ENCODE results near the gene SEC22A. TPM values are rescaled to one million over a fixed set of nuclear protein-coding genes. Genes with fewer than 3 reads are reported as not detected.

SEC22A gene
- total and polyA plus RNA-seq, 2 of the 8 experiments (the other 6 are each of a cell fraction or from before 2014, with no cell fraction given), result 10.6 to 17.1 TPM

DNA sequence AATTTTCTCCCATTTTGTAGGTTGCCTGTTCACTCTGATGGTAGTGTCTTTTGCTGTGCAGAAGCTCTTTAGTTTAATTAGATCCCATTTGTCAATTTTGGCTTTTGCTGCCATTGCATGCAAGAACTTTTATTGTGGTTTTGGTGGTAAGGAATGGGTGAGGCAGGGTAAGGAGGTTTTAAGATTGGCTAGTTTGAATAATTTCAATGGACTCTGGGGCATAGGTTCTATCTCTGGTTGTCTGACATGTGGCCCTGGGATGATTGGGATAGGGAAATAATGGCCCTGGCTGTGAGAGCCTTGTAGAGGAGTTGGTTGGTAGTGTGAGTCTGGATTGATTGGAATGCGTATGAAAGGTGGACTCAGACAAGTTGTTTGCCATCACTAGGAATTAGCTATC lies 38.0 kb downstream of the SEC22A start:
- ChIA-PET CTCF (ENCODE audit: partially characterized antibody) (interaction anchor here (0.5 kb wide), 1 partner anchor 305 kb away, joined by 4 read pairs; no protein-coding TSS in a partner anchor), POLR2A (ENCODE audit: partially characterized antibody) (interaction anchor here (1.0 kb wide), 1 partner anchor 8 kb away, joined by 3 read pairs; no protein-coding TSS in a partner anchor)
- DNase-seq (ENCODE audit: low read depth in 1 of 2, low spot score in 2 of 2) (no peak), FAIRE-seq (no peak)
- H3K4me1 ChIP-seq (replicated peaks in 1 of 4; ENCODE audit: control insufficient read depth in 3 of 4, insufficient read depth in 4 of 4, low read length in 3 of 4), result no peaks in the 10 kb centered on the region
- no peak overlapping the region for H4K8ac ChIP-seq (ENCODE audit: extremely low read depth, insufficient read depth, low read length)
- H3K4me3 ChIP-seq (ENCODE audit: extremely low read depth in 1 of 4, insufficient read depth in 2 of 4, low read depth in 3 of 4, low read length in 4 of 4), result no peak overlapping the region
- H4K20me1 ChIP-seq (replicated peaks in 1 of 2; ENCODE audit: control insufficient read depth in 1 of 2, insufficient read depth in 2 of 2, low read length in 2 of 2), result no peaks in the 10 kb centered on the region
- H3K36me3 ChIP-seq (ENCODE audit: control insufficient read depth in 2 of 4, insufficient read depth in 4 of 4, low read length in 3 of 4), result no peaks in the 10 kb centered on the region
- H4K5ac ChIP-seq (ENCODE audit: insufficient read length, low read depth, low read length), result no peak overlapping the region
- no peak overlapping the region for H2BK12ac ChIP-seq (ENCODE audit: low read depth, low read length)
- H2BK15ac ChIP-seq (ENCODE audit: low read length), result no peak overlapping the region
- no peaks in the 10 kb centered on the region; the same call in 1 of the 2 replicates for H3K23me2 ChIP-seq (ENCODE audit: low read depth, low read length)
- H3K27me3 ChIP-seq (replicated peaks in 1 of 4; ENCODE audit: control insufficient read depth in 3 of 4, extremely low read depth in 1 of 4, insufficient read depth in 3 of 4, low read length in 3 of 4), result no peaks in the 10 kb centered on the region
- no peaks in the 10 kb centered on the region for H3K79me1 ChIP-seq (ENCODE audit: low read depth, low read length)
- H3K14ac ChIP-seq (ENCODE audit: insufficient read length), result no peak overlapping the region
- no peak overlapping the region for H3K56ac ChIP-seq (replicated peaks; ENCODE audit: insufficient read length, low read depth, low read length)
- no peak overlapping the region for H4K91ac ChIP-seq (replicated peaks; ENCODE audit: insufficient read length, low read length)
- H3K27ac ChIP-seq (ENCODE audit: low read depth, low read length), result no peak overlapping the region
- WGBS, 2 experiments (ENCODE audit: extremely low coverage in 1 of 2, insufficient coverage in 1 of 2, insufficient read length in 1 of 2, insufficient replicate concordance in 2 of 2, low coverage in 1 of 2, low lambda C conversion rate in 2 of 2, missing lambda C conversion rate in 1 of 2), result 90% methylated on average over 1 of the region's 1 CpG; no CpG with 5 or more reads in 1 of the 2 experiments
- no peak overlapping the region for H2AK5ac ChIP-seq (ENCODE audit: low read depth, low read length)
- TF ChIP-seq SUZ12 (IDR thresholded peaks at IDR 0.05; ENCODE audit: low read length) (no peak), RXRA (IDR thresholded peaks at IDR 0.05; ENCODE audit: insufficient read depth, low read depth, low read length) (no peak), BCL11A (IDR thresholded peaks at IDR 0.05; ENCODE audit: low read depth in 2 of 2, low read length in 2 of 2) (no peak), TEAD4 (IDR thresholded peaks at IDR 0.05; ENCODE audit: low read depth, low read length) (no peak)
- H3K4me2 ChIP-seq (ENCODE audit: insufficient read depth in 1 of 2, low read depth in 2 of 2, low read length in 2 of 2), result no peak overlapping the region
- no peak overlapping the region for H2BK20ac ChIP-seq (ENCODE audit: low read length)
- H3K18ac ChIP-seq (ENCODE audit: extremely low read depth, low read length), result no peak overlapping the region
- no peak overlapping the region for H2AFZ ChIP-seq (ENCODE audit: low read length)
- H3K4ac ChIP-seq (replicated peaks; ENCODE audit: insufficient read length, low read depth, low read length), result no peak overlapping the region
- H3K23ac ChIP-seq (ENCODE audit: insufficient read length), result no peak overlapping the region
- H2BK120ac ChIP-seq (replicated peaks; ENCODE audit: low read depth, low read length), result no peak overlapping the region
- no peak overlapping the region for H2BK5ac ChIP-seq (ENCODE audit: low read depth, low read length)
- H3K9me3 ChIP-seq (ENCODE audit: insufficient read depth in 2 of 2, low read depth in 1 of 2, low read length in 1 of 2), result no peaks in the 10 kb centered on the region
- no peak overlapping the region for H3K9ac ChIP-seq (replicated peaks in 1 of 4; ENCODE audit: extremely low read depth in 1 of 4, low read depth in 3 of 4, low read length in 3 of 4)
- no peaks in the 10 kb centered on the region for H3K79me2 ChIP-seq (ENCODE audit: control insufficient read depth in 1 of 2, insufficient read depth in 2 of 2, low read length in 2 of 2)
